SK-N-MC (cell line): ENCODE results near the gene IGF2BP3.

Experiments
- EZH2 ChIP-seq: fragments of 200-600 bp; sonication (generic); IDR thresholded peaks from one replicate; pipeline ENCODE4 v1.6.1; 2017; ENCODE audit warnings: antibody characterized with exemption
- FOXP2 ChIP-seq: optimal IDR thresholded peaks from 2 replicates; pipeline ENCODE3; 2011; ENCODE audit warnings: mild to moderate bottlenecking, moderate library complexity; ENCODE audit not compliant: insufficient read depth; ENCODE audit errors: extremely low read length, control extremely low read depth
- POLR2AphosphoS5 ChIP-seq: IDR thresholded peaks from 2 replicates; pipeline ENCODE4 v1.6.1; 2012; ENCODE audit warnings: mild to moderate bottlenecking, low read depth, low read length, borderline replicate concordance

DNA sequence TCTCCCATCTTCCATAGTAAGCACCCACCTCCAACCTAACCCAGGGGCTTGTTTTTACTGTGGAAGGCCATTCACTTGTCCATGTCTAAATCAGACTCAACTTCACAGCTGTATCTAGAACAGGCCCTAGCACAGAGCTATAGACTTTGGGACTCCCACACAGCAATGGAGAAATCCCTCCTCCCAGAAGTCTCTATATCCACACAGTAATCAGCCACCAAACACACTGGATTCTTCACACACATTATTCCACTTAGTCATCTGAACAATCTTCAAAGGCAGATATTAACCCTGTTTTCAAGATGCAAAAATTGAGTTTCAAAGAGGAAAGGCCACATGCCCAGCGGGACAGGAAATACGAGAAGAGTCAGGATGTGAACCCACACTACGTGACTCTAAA, 89.3 kb downstream of the IGF2BP3 start:
- TF ChIP-seq EZH2: no peak
- no peak for TF ChIP-seq POLR2AphosphoS5
- TF ChIP-seq FOXP2: no peak
